Ishikawa (cell line): ENCODE results near the gene ADD1.

Source experiments
- CEBPB ChIP-seq: IDR thresholded peaks from 2 replicates; pipeline ENCODE4 v1.6.1; 2012
- CREB1 ChIP-seq: IDR thresholded peaks from 2 replicates; pipeline ENCODE4 v1.6.1; 2012; ENCODE audit warnings: low read depth
- EGR1 ChIP-seq: IDR thresholded peaks from 2 replicates; pipeline ENCODE4 v1.6.1; 2012
- EP300 ChIP-seq: IDR thresholded peaks from 2 replicates; pipeline ENCODE4 v1.6.1; 2012; ENCODE audit warnings: borderline replicate concordance
- NFIC ChIP-seq: IDR thresholded peaks from 2 replicates; pipeline ENCODE4 v1.6.1; 2012
- RAD21 ChIP-seq: IDR thresholded peaks from 2 replicates; pipeline ENCODE4 v1.6.1; 2012; ENCODE audit warnings: low read depth
- TAF1 ChIP-seq: IDR thresholded peaks from 2 replicates; pipeline ENCODE4 v1.6.1; 2012; ENCODE audit warnings: low read depth, mild to moderate bottlenecking
- TCF12 ChIP-seq: IDR thresholded peaks from 2 replicates; pipeline ENCODE4 v1.6.1; 2012; ENCODE audit warnings: low read depth
- TEAD4 ChIP-seq: IDR thresholded peaks from 2 replicates; pipeline ENCODE4 v1.6.1; 2012
- YY1 ChIP-seq: IDR thresholded peaks from 2 replicates; pipeline ENCODE4 v1.6.1; 2012; ENCODE audit warnings: low read depth
- TF ChIP-seq, protein P1 (sequence below): IDR thresholded peaks from 2 replicates; pipeline ENCODE4 v1.6.1; 2012
- TF ChIP-seq, protein P2 (sequence below): IDR thresholded peaks from 2 replicates; pipeline ENCODE4 v1.6.1; 2012; ENCODE audit warnings: low read depth, mild to moderate bottlenecking
- TF ChIP-seq, protein P3 (sequence below): IDR thresholded peaks from 2 replicates; pipeline ENCODE4 v1.6.1; 2012

DNA sequence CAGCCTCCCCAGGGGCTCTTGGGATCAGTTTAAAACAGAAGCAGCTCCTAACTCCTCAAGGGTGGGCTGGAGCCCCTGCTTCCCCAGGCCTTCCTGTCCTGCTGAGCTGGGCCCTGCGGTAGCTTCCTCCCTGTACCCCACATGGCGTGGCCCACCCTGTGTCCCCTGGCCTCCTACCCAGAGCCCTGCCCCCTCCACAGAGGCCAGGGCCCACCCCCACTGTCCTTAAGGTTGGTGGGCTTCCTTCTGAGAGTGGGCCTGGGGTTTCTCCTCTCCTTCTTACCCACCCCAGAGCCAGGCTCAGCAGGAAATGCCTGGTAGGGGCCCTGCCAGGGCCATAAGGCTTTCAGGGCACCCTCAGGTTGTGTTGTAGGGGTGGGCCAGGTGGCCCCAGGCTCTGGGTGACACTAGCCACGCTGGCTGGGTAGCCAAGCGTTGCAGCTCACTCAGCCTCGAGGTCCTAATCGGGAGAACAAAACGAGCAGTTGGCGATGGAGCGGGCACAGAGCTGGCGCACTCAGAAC is 39.1 kb upstream of the ADD1 start:
- TF ChIP-seq, protein P1, sequence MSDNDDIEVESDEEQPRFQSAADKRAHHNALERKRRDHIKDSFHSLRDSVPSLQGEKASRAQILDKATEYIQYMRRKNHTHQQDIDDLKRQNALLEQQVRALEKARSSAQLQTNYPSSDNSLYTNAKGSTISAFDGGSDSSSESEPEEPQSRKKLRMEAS, result no peak
- TF ChIP-seq, protein P2, sequence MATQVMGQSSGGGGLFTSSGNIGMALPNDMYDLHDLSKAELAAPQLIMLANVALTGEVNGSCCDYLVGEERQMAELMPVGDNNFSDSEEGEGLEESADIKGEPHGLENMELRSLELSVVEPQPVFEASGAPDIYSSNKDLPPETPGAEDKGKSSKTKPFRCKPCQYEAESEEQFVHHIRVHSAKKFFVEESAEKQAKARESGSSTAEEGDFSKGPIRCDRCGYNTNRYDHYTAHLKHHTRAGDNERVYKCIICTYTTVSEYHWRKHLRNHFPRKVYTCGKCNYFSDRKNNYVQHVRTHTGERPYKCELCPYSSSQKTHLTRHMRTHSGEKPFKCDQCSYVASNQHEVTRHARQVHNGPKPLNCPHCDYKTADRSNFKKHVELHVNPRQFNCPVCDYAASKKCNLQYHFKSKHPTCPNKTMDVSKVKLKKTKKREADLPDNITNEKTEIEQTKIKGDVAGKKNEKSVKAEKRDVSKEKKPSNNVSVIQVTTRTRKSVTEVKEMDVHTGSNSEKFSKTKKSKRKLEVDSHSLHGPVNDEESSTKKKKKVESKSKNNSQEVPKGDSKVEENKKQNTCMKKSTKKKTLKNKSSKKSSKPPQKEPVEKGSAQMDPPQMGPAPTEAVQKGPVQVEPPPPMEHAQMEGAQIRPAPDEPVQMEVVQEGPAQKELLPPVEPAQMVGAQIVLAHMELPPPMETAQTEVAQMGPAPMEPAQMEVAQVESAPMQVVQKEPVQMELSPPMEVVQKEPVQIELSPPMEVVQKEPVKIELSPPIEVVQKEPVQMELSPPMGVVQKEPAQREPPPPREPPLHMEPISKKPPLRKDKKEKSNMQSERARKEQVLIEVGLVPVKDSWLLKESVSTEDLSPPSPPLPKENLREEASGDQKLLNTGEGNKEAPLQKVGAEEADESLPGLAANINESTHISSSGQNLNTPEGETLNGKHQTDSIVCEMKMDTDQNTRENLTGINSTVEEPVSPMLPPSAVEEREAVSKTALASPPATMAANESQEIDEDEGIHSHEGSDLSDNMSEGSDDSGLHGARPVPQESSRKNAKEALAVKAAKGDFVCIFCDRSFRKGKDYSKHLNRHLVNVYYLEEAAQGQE, result no peak
- TF ChIP-seq, protein P3, sequence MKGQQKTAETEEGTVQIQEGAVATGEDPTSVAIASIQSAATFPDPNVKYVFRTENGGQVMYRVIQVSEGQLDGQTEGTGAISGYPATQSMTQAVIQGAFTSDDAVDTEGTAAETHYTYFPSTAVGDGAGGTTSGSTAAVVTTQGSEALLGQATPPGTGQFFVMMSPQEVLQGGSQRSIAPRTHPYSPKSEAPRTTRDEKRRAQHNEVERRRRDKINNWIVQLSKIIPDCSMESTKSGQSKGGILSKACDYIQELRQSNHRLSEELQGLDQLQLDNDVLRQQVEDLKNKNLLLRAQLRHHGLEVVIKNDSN, result no peak
- TF ChIP-seq EP300 (no peak), RAD21 (no peak), YY1 (no peak), CEBPB (no peak), TEAD4 (no peak), NFIC (no peak), TAF1 (no peak), TCF12 (no peak), CREB1 (no peak), EGR1 (no peak)
